Parathyroid adenoma (tissue), 2 donors: ENCODE results near the gene ACVRL1.

Experiments used
- H2AFZ ChIP-seq: fragments of 300-600 bp; sonication (generic); one replicate; pipeline ENCODE4 v1.7.0; 2017; ENCODE audit warnings: antibody characterized with exemption, mild to moderate bottlenecking
- H3K27ac ChIP-seq: fragments of 300-600 bp; sonication (generic); one replicate; pipeline ENCODE4 v1.7.0; 2017
- H3K27me3 ChIP-seq: fragments of 300-600 bp; sonication (generic); one replicate; pipeline ENCODE4 v1.7.0; 2017; ENCODE audit warnings: low read length; ENCODE audit not compliant: control insufficient read depth, insufficient read depth
- H3K36me3 ChIP-seq: fragments of 300-600 bp; sonication (generic); one replicate; pipeline ENCODE4 v1.7.0; 2017; ENCODE audit warnings: low read length; ENCODE audit not compliant: control insufficient read depth, insufficient read depth
- H3K4me1 ChIP-seq: fragments of 300-600 bp; sonication (generic); one replicate; pipeline ENCODE4 v1.7.0; 2017; ENCODE audit warnings: control low read depth
- H3K4me2 ChIP-seq: fragments of 300-600 bp; sonication (generic); one replicate; pipeline ENCODE4 v1.7.0; 2017; ENCODE audit warnings: low read length
- H3K4me3 ChIP-seq: fragments of 300-600 bp; sonication (generic); one replicate; pipeline ENCODE4 v1.7.0; 2017; ENCODE audit warnings: low read depth, low read length
- H3K79me2 ChIP-seq: fragments of 300-600 bp; sonication (generic); one replicate; pipeline ENCODE4 v1.7.0; 2017; ENCODE audit warnings: control low read depth
- H3K9ac ChIP-seq: fragments of 300-600 bp; sonication (generic); one replicate; pipeline ENCODE4 v1.7.0; 2017; ENCODE audit warnings: mild to moderate bottlenecking
- H3K9me3 ChIP-seq: fragments of 300-600 bp; sonication (generic); one replicate; pipeline ENCODE4 v1.7.0; 2017; ENCODE audit warnings: low read length; ENCODE audit not compliant: control insufficient read depth
- CTCF ChIP-seq: fragments of 300-600 bp; sonication (generic); IDR thresholded peaks from one replicate; pipeline ENCODE4 v1.7.0; 2017; ENCODE audit warnings: antibody characterized with exemption, mild to moderate bottlenecking
- donor health status: primary hyperparathyroidism.

ACVRL1 gene

GRCh38 chr12:51901881-51902280 lies 5.4 kb upstream of the ACVRL1 start:
- Histone ChIP-seq H3K9ac (no peak overlapping the region), H3K27ac (no peak overlapping the region), H3K4me3 (no peak overlapping the region), H3K4me1 (peaks cover 7% of the 10 kb centered on the region), H2AFZ (no peak overlapping the region), H3K27me3 (no peaks in the 10 kb centered on the region), H3K4me2 (no peak overlapping the region), H3K79me2 (no peaks in the 10 kb centered on the region), H3K9me3 (no peaks in the 10 kb centered on the region), H3K36me3 (no peaks in the 10 kb centered on the region)
- TF ChIP-seq CTCF: no peak

- H2AFZ ChIP-seq: no peak overlapping the region
- no peaks in the 10 kb centered on the region for H3K27me3 ChIP-seq
- H3K9ac ChIP-seq: no peak overlapping the region
- no peaks in the 10 kb centered on the region for H3K9me3 ChIP-seq
- no peak for TF ChIP-seq CTCF
- no peak overlapping the region for H3K4me2 ChIP-seq
- H3K36me3 ChIP-seq: no peaks in the 10 kb centered on the region
- peaks cover 27% of the 10 kb centered on the region for H3K4me1 ChIP-seq
- H3K27ac ChIP-seq: peak overlapping the region; percentile 67
- H3K79me2 ChIP-seq: peaks cover 10% of the 10 kb centered on the region
- H3K4me3 ChIP-seq: no peak overlapping the region
Observed at GRCh38 chr12:51904951-51905470, 2.3 kb upstream of the ACVRL1 start.

GRCh38 chr12:51905471-51906429 lies 1.6 kb upstream of the ACVRL1 start:
- Histone ChIP-seq H3K4me2 (peak overlapping the region; percentile 63), H3K9ac (no peak overlapping the region), H3K79me2 (peaks cover 10% of the 10 kb centered on the region), H3K36me3 (no peaks in the 10 kb centered on the region), H3K4me3 (peak overlapping the region; percentile 2), H3K27ac (peak overlapping the region; percentile 67), H3K4me1 (peaks cover 33% of the 10 kb centered on the region), H2AFZ (peak overlapping the region; percentile 31), H3K9me3 (no peaks in the 10 kb centered on the region), H3K27me3 (no peaks in the 10 kb centered on the region)
- TF ChIP-seq CTCF: no peak

GRCh38 chr12:51906430-51907082 lies 748 bp upstream of the ACVRL1 start:
- Histone ChIP-seq H3K4me3 (peak overlapping the region; percentile 58), H3K9ac (no peak overlapping the region), H3K27me3 (no peaks in the 10 kb centered on the region), H3K4me1 (peaks cover 41% of the 10 kb centered on the region), H3K79me2 (peaks cover 10% of the 10 kb centered on the region), H3K4me2 (peak overlapping the region; percentile 63), H2AFZ (peak overlapping the region; percentile 31), H3K9me3 (no peaks in the 10 kb centered on the region), H3K27ac (peak overlapping the region; percentile 67), H3K36me3 (no peaks in the 10 kb centered on the region)
- no peak for TF ChIP-seq CTCF
